IgD-negative memory B cell (primary cell): Measurements from ENCODE around the gene KIF9. TPM values are rescaled to one million over a fixed set of nuclear protein-coding genes. Genes with fewer than 3 reads are reported as not detected.
A peak's percentile ranks its signal among the peaks of the same experiment; 100 is the strongest.
"Not testable (repeated sequence)": the region's sequence is repeated elsewhere in the genome, so short reads cannot be mapped to it uniquely, and the experiment has no call there.

Experiments used
- H3K27ac Mint-ChIP-seq, 3 donors: one replicate each; pipeline ENCODE4 v1.8.0; 2020 to 2022; ENCODE audit warnings: mild to moderate bottlenecking in 3 of 3, mixed read lengths in 3 of 3, moderate library complexity in 1 of 3
- H3K27me3 Mint-ChIP-seq: one replicate; pipeline ENCODE4 v1.8.0; 2021; ENCODE audit warnings: mixed read lengths
- H3K36me3 Mint-ChIP-seq: one replicate; pipeline ENCODE4 v1.8.0; 2020; ENCODE audit warnings: mild to moderate bottlenecking, mixed read lengths
- H3K4me1 Mint-ChIP-seq, 3 donors: one replicate each; pipeline ENCODE4 v1.8.0; 2020 to 2022; ENCODE audit warnings: mixed read lengths in 3 of 3, mild to moderate bottlenecking in 1 of 3
- H3K4me3 Mint-ChIP-seq, 4 donors: one replicate each; pipeline ENCODE4 v1.8.0; 2020 to 2022; ENCODE audit warnings: mild to moderate bottlenecking in 4 of 4, mixed read lengths in 4 of 4, moderate library complexity in 3 of 4
- H3K9me3 Mint-ChIP-seq, 3 donors: one replicate each; pipeline ENCODE4 v1.8.0; 2020 to 2021; ENCODE audit warnings: mixed read lengths in 3 of 3, mild to moderate bottlenecking in 1 of 3
- polyA plus RNA-seq: library from polyadenylated mRNA; unstranded; fragments of 300-500 nt; fragmentation: Illumina TruSeq; gene quantifications from one replicate; pipeline ENCODE4 v1.2.3, GENCODE V29; 2021

Gene KIF9
- polyA plus RNA-seq, 1 donor from 2014 or later = 4.7 TPM

DNA sequence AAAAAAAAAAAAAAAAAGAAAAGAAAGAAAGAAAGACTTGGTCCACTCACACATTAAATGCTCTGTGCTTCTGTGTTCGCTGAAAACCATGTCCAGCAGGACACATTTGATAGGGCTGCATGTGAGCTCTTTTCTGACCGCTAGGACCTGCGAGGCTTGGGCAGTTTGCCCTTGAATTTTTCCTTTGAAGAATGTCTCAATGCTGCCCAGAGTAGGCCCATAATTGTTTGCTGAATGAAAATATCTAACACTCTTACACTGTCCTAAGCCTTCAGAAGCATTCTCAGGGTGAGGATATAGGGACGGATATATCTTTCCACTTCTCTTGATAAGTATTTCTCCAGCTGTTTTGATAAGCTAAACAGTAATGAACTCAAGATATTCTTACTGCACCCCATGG lies 6.0 kb downstream of the KIF9 start:
- H3K4me1 Mint-ChIP-seq = peaks cover 1 to 3% (median 2%) of the 10 kb centered on the region in 3 donors
- no peak overlapping the region for H3K4me3 Mint-ChIP-seq
- H3K9me3 Mint-ChIP-seq = no peaks in the 10 kb centered on the region
- H3K27ac Mint-ChIP-seq = no peak overlapping the region
- no peaks in the 10 kb centered on the region for H3K27me3 Mint-ChIP-seq
- no peaks in the 10 kb centered on the region for H3K36me3 Mint-ChIP-seq

DNA sequence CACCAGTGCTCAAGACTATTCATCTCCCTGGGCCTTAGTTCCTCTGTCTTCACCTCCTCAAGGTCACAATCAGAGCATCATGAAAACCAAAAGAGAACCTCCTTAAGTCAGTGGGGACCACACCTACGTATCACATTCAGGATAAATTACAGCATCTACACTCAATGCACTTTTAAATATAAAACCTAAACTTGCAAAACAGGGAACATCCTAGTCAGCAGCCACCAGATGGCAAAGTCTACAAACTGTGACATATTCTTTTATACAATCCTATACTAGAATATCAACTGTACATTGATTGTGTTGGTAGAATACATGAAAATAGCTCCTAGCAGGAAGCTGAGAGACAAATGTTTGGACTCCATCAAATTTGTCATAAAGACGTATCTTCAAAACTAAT lies 7.9 kb downstream of the KIF9 start:
- Mint-ChIP-seq H3K4me3 (no peak overlapping the region), H3K9me3 (no peaks in the 10 kb centered on the region), H3K27me3 (no peaks in the 10 kb centered on the region), H3K27ac (no peak overlapping the region), H3K36me3 (no peaks in the 10 kb centered on the region), H3K4me1 (no peaks in the 10 kb centered on the region)

DNA sequence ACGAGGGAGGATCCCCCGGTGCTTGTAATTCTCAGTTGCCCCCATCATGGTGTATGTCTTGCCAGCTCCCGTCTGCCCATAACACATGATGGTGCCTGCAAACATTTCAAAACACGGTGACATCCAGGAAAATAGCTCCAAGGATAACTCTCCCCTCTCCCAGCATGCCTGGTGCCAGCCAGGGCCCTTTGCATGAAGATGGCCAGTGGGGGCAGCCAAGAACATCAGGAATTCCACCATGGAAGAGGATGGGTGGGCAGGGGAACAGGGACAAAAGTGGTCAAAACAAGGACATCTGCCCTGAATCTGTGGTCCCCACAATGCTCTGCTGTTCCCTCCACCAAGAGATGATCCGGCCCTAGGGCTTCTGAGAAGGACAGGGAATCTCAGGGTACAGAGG lies 9.0 kb downstream of the KIF9 start:
- Mint-ChIP-seq H3K4me1 (no peaks in the 10 kb centered on the region), H3K9me3 (no peaks in the 10 kb centered on the region), H3K4me3 (no peak overlapping the region), H3K36me3 (no peaks in the 10 kb centered on the region), H3K27ac (no peak overlapping the region), H3K27me3 (no peaks in the 10 kb centered on the region)

DNA sequence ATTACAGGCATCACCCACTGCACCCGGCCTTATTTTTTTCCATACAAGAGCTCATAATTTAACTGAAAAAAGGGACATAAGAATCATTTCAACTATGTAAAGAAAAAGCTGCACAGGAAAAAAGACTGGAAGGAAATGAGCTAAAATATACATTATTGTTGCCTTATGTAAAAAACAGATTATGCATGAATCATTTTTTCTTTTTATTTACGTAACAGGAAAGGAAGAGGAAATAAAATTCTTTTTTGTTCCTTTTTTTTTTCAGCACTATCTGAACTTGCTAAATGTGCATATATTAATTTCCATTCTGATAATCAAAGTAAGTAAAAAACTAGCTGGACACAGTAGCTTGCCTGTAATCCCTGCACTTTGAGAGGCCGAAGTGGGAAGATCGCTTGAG lies 12.1 kb downstream of the KIF9 start:
- no peak overlapping the region for H3K4me3 Mint-ChIP-seq

DNA sequence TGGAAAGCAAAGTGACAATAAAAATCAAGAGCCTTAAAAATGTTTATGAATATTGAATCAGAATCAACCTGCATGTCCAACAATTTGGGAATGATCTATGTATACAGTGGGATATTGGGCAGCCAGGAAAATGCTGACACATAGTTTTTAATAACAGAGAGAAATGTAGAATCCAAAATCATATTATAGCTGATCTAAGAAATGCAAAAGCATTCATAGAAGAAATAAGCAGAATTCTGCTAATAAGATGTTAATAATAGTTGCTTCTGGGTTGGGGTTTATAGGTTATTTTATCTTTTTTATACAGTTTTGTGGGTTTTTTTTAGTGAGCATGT lies 15.1 kb downstream of the KIF9 start:
- H3K27me3 Mint-ChIP-seq = no peaks in the 10 kb centered on the region
- no peak overlapping the region for H3K27ac Mint-ChIP-seq
- no peaks in the 10 kb centered on the region for H3K36me3 Mint-ChIP-seq
- no peak overlapping the region for H3K4me3 Mint-ChIP-seq
- no peaks in the 10 kb centered on the region for H3K9me3 Mint-ChIP-seq
- peaks cover 8 to 12% (median 9%) of the 10 kb centered on the region in 3 donors for H3K4me1 Mint-ChIP-seq

More for the DNA sequence above, 12.1 kb downstream of the KIF9 start:
- Mint-ChIP-seq H3K27me3 (no peaks in the 10 kb centered on the region), H3K4me1 (peaks cover 8 to 12% (median 9%) of the 10 kb centered on the region in 3 donors), H3K36me3 (no peaks in the 10 kb centered on the region), H3K9me3 (no peaks in the 10 kb centered on the region), H3K27ac (no peak overlapping the region)

DNA sequence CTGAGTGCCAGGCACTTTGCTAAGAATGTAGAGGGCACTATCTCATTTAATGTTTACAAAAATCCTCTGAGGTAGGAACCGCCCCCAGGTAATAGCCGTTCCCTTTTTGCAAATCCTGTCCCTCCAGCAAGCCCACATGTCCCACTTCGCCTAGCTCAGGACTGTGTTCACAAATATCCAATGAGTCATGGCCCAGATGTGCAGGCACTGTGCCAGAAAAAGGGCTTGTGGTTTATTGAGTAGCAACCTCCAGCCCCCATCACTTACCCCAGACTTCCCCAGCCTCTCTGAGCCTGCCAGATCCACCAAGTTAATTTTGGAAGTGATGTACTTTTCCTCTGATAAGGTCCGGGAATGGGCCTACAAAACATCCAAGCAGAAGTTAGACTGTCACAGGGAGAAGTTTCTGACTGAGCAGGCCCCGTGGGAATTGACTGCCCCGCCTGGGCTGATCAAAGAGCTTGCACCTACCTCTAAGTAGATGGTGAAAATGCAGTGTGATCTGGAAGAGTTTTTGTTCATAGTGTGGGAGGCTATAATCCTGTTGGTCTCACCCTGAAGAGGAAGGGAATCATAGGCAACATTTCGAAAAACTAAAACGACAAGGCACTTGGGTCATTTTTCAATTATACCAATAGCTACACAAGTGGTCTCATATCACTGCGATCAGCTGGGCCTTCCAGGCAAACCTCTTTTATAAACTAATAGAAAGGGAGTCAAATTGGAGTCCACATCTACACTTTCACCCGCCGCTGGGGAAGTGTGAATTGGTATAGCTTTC lies 15.7 kb downstream of the KIF9 start:
- Mint-ChIP-seq H3K4me1 (peaks cover 8 to 12% (median 9%) of the 10 kb centered on the region in 3 donors), H3K27me3 (no peaks in the 10 kb centered on the region), H3K4me3 (peak overlapping the region in 1 of 4 donors; percentile 49), H3K9me3 (no peaks in the 10 kb centered on the region), H3K27ac (peak overlapping the region in 1 of 3 donors; percentile 69), H3K36me3 (no peaks in the 10 kb centered on the region)

- Mint-ChIP-seq H3K36me3 (no peaks in the 10 kb centered on the region), H3K4me1 (peaks cover 8 to 12% (median 9%) of the 10 kb centered on the region in 3 donors), H3K9me3 (no peaks in the 10 kb centered on the region), H3K27me3 (no peaks in the 10 kb centered on the region), H3K27ac (no peak overlapping the region), H3K4me3 (no peak overlapping the region)
Measured at GRCh38 chr3:47265725-47266428, 16.7 kb downstream of the KIF9 start.

GRCh38 chr3:47265008-47265407 lies 17.6 kb downstream of the KIF9 start:
- H3K4me1 Mint-ChIP-seq = peaks cover 8 to 12% (median 9%) of the 10 kb centered on the region in 3 donors
- H3K27me3 Mint-ChIP-seq = no peaks in the 10 kb centered on the region
- H3K27ac Mint-ChIP-seq = no peak overlapping the region
- H3K36me3 Mint-ChIP-seq = no peaks in the 10 kb centered on the region
- no peaks in the 10 kb centered on the region for H3K9me3 Mint-ChIP-seq
- H3K4me3 Mint-ChIP-seq = peak overlapping the region in 1 of 4 donors; percentile 28

- Mint-ChIP-seq H3K27ac (no peak overlapping the region), H3K36me3 (no peaks in the 10 kb centered on the region), H3K9me3 (no peaks in the 10 kb centered on the region), H3K4me1 (peaks cover 0 to 1% (median 0%) of the 10 kb centered on the region in 3 donors), H3K4me3 (no peak overlapping the region), H3K27me3 (no peaks in the 10 kb centered on the region)
Measured at GRCh38 chr3:47261301-47261700, 21.3 kb downstream of the KIF9 start.

DNA sequence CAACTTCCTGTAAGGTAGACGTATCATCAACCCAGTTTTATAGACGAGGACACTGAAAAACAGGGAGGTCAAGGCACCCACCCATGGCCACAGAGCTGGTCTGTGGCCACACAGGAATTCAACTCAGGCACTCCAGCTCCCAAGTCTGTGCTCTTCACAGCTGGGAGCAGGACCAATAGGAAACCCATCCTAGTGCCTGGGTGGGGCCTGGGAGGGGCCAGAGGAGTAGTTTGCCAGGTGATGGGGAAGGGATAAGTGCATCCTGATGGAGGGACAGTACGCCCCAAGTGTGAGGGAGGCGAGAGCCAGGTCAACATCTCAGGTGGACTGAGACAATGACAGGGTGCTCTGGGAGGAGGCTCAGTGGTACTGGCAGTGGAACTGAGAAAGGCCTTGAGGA lies 22.0 kb downstream of the KIF9 start:
- Mint-ChIP-seq H3K4me3 (no peak overlapping the region), H3K9me3 (no peaks in the 10 kb centered on the region), H3K27ac (no peak overlapping the region), H3K4me1 (no peaks in the 10 kb centered on the region), H3K36me3 (no peaks in the 10 kb centered on the region), H3K27me3 (no peaks in the 10 kb centered on the region)

DNA sequence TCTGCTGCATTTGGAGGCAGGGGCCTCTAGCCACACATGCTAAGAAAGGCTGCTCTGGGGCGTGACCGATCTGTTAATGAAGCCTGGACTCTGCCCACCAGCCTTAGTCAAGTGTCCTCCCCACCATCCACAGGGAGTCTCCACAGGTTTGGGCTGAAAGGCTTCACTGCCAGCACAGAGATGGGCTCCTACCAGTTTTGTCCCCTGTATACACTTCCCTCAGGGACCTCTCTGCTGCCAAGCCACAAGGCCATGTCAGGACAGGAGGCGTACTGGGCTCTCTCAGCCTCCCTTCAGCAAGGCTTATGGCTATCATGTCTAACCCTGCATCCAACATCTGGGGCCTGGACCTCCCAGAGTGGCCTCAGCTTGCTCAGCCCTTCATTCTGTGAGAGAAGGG lies 23.5 kb downstream of the KIF9 start:
- H3K36me3 Mint-ChIP-seq = no peaks in the 10 kb centered on the region
- H3K4me1 Mint-ChIP-seq = no peaks in the 10 kb centered on the region
- H3K27me3 Mint-ChIP-seq = no peaks in the 10 kb centered on the region
- no peak overlapping the region for H3K27ac Mint-ChIP-seq
- H3K4me3 Mint-ChIP-seq = no peak overlapping the region
- H3K9me3 Mint-ChIP-seq = no peaks in the 10 kb centered on the region

DNA sequence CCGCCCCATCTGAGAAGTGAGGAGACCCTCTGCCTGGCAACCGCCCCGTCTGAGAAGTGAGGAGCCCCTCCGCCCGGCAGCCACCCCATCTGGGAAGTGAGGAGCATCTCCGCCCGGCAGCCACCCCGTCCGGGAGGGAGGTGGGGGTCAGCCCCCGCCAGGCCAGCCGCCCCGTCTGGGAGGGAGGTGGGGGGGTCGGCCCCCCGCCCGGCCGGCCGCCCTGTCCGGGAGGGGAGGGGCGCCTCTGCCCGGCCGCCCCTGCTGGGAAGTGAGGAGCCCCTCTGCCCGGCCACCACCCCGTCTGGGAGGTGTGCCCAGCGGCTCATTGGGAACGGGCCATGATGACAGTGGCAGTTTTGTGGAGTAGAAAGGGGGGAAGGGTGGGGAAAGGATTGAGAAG lies 26.3 kb downstream of the KIF9 start:
- H3K27me3 Mint-ChIP-seq, H3K4me3 Mint-ChIP-seq, H3K36me3 Mint-ChIP-seq, H3K4me1 Mint-ChIP-seq, H3K27ac Mint-ChIP-seq, H3K9me3 Mint-ChIP-seq: not testable (repeated sequence)

GRCh38 chr3:47251689-47252088 lies 30.9 kb downstream of the KIF9 start:
- Mint-ChIP-seq H3K4me3 (no peak overlapping the region), H3K36me3 (no peaks in the 10 kb centered on the region), H3K27me3 (peaks cover 2% of the 10 kb centered on the region), H3K9me3 (no peaks in the 10 kb centered on the region), H3K27ac (no peak overlapping the region), H3K4me1 (no peaks in the 10 kb centered on the region)

GRCh38 chr3:47251085-47251484 lies 31.5 kb downstream of the KIF9 start:
- not testable (repeated sequence) for H3K4me3 Mint-ChIP-seq, H3K4me1 Mint-ChIP-seq, H3K36me3 Mint-ChIP-seq, H3K9me3 Mint-ChIP-seq, H3K27ac Mint-ChIP-seq, H3K27me3 Mint-ChIP-seq

GRCh38 chr3:47250309-47251060 lies 32.1 kb downstream of the KIF9 start:
- no peak overlapping the region for H3K4me3 Mint-ChIP-seq
- H3K4me1 Mint-ChIP-seq = no peaks in the 10 kb centered on the region
- no peaks in the 10 kb centered on the region for H3K9me3 Mint-ChIP-seq
- peaks cover 2% of the 10 kb centered on the region for H3K27me3 Mint-ChIP-seq
- no peaks in the 10 kb centered on the region for H3K36me3 Mint-ChIP-seq
- peak overlapping the region in 1 of 3 donors; percentile 3 for H3K27ac Mint-ChIP-seq
